HepG2 (cell line): ENCODE measurements around the gene NSUN6. TPM values are rescaled to one million over a fixed set of nuclear protein-coding genes. Genes with fewer than 3 reads are reported as not detected.

Experiments used
- ATRX ChIP-seq: sonication (generic); formaldehyde crosslinking; IDR thresholded peaks from 2 replicates; pipeline ENCODE4 v1.4.0; 2020; ENCODE audit warnings: missing genetic modification reagents, borderline replicate concordance
- ESRRA ChIP-seq: sonication (generic); formaldehyde crosslinking; IDR thresholded peaks from 2 replicates; pipeline ENCODE4 v1.5.1; 2020; ENCODE audit warnings: mild to moderate bottlenecking, low read depth, missing genetic modification reagents
- HIVEP1 ChIP-seq: sonication (generic); formaldehyde crosslinking; IDR thresholded peaks from 2 replicates; pipeline ENCODE4 v1.4.0; 2020; ENCODE audit warnings: mild to moderate bottlenecking, missing genetic modification reagents
- KLF15 ChIP-seq: sonication (generic); formaldehyde crosslinking; IDR thresholded peaks from 2 replicates; pipeline ENCODE4 v1.8.1; 2023; ENCODE audit warnings: borderline replicate concordance, mild to moderate bottlenecking, inconsistent platforms, missing genetic modification reagents, mixed read lengths
- KLF6 ChIP-seq: IDR thresholded peaks from 2 replicates; pipeline ENCODE4 v1.8.0; 2016; ENCODE audit warnings: missing biosample characterization, missing genetic modification reagents
- MTA3 ChIP-seq: sonication (generic); formaldehyde crosslinking; IDR thresholded peaks from 2 replicates; pipeline ENCODE4 v1.4.0; 2020; ENCODE audit warnings: missing genetic modification reagents
- NCOR1 ChIP-seq: fragments of 200-600 bp; sonication (generic); IDR thresholded peaks from 2 replicates; pipeline ENCODE4 v1.7.0; 2017; ENCODE audit warnings: antibody characterized with exemption, low read length, borderline replicate concordance
- NFIB ChIP-seq: sonication (generic); formaldehyde crosslinking; IDR thresholded peaks from 2 replicates; pipeline ENCODE4 v1.9.0; 2021; ENCODE audit warnings: missing genetic modification reagents, mild to moderate bottlenecking, borderline replicate concordance
- PLRG1 ChIP-seq: fragments of 450-650 bp; conservative IDR thresholded peaks from 2 replicates; pipeline ENCODE4 v1.6.1; 2016
- RBM22 ChIP-seq: fragments of 200-400 bp; formaldehyde crosslinking; optimal IDR thresholded peaks from 2 replicates; pipeline ENCODE3; 2017; ENCODE audit warnings: mild to moderate bottlenecking, low read length, moderate library complexity
- ZNF136 ChIP-seq: sonication (generic); formaldehyde crosslinking; IDR thresholded peaks from 2 replicates; pipeline ENCODE4 v1.8.1; 2022; ENCODE audit warnings: low read depth, mild to moderate bottlenecking, moderate library complexity, missing genetic modification reagents
- ZNF44 ChIP-seq: sonication (generic); formaldehyde crosslinking; IDR thresholded peaks from 2 replicates; pipeline ENCODE4 v1.5.1; 2020; ENCODE audit warnings: mild to moderate bottlenecking, missing genetic modification reagents
- ZNF510 ChIP-seq: sonication (generic); formaldehyde crosslinking; IDR thresholded peaks from 2 replicates; pipeline ENCODE4 v1.4.0; 2020; ENCODE audit warnings: low read depth, mild to moderate bottlenecking, missing genetic modification reagents
- ZNF570 ChIP-seq: sonication (generic); formaldehyde crosslinking; IDR thresholded peaks from 2 replicates; pipeline ENCODE4 v1.4.0; 2020; ENCODE audit warnings: mild to moderate bottlenecking, missing genetic modification reagents, borderline replicate concordance
- ZNF772 ChIP-seq: sonication (generic); formaldehyde crosslinking; IDR thresholded peaks from 2 replicates; pipeline ENCODE4 v1.5.0; 2020; ENCODE audit warnings: mild to moderate bottlenecking, missing genetic modification reagents
- polyA plus RNA-seq, 8 experiments: library from polyadenylated mRNA; depleted of rRNA in 3 of 8; stranded (reverse) in 7 of 8; unstranded in 1 of 8; fragments of >200 nt; fragmentation: Illumina TruSeq in 4 of 8; extraction: Trizol in 4 of 8; gene quantifications; 2 replicates each; pipeline versions ENCODE4 v1.2.1 to v1.2.3, GENCODE V29; 2011 to 2016; ENCODE audit warnings: low read depth in 4 of 8, missing spikeins in 1 of 8, mixed read lengths in 1 of 8; ENCODE audit not compliant: insufficient read depth in 1 of 8
- total RNA-seq, 5 experiments: library from RNA; depleted of rRNA; stranded (reverse); fragments of >200 nt; fragmentation: Illumina TruSeq; extraction: Trizol; gene quantifications; 2 replicates each; pipeline ENCODE4 v1.2.3, GENCODE V29; 2016; ENCODE audit warnings: low read depth in 1 of 5
- TF ChIP-seq, protein P1 (sequence below): sonication (generic); formaldehyde crosslinking; IDR thresholded peaks from 2 replicates; pipeline ENCODE4 v1.8.1; 2022; ENCODE audit warnings: mild to moderate bottlenecking, missing genetic modification reagents
- TF ChIP-seq, protein P2 (sequence below): sonication (generic); formaldehyde crosslinking; IDR thresholded peaks from 2 replicates; pipeline ENCODE4 v1.5.1; 2020; ENCODE audit warnings: missing genetic modification reagents, mild to moderate bottlenecking, borderline replicate concordance
- TF ChIP-seq, protein P3 (sequence below): sonication (generic); formaldehyde crosslinking; IDR thresholded peaks from 2 replicates; pipeline ENCODE4 v1.5.1; 2020; ENCODE audit warnings: missing genetic modification reagents, mild to moderate bottlenecking, borderline replicate concordance
- TF ChIP-seq, protein P4 (sequence below): sonication (generic); formaldehyde crosslinking; IDR thresholded peaks from 2 replicates; pipeline ENCODE4 v1.8.0; 2022; ENCODE audit warnings: missing genetic modification reagents, mild to moderate bottlenecking, borderline replicate concordance
- TF ChIP-seq, protein P5 (sequence below): sonication (generic); formaldehyde crosslinking; IDR thresholded peaks from 2 replicates; pipeline ENCODE4 v1.4.0; 2020; ENCODE audit warnings: missing genetic modification reagents
- TF ChIP-seq, protein P6 (sequence below): fragments of 450-650 bp; IDR thresholded peaks from 2 replicates; pipeline ENCODE4 v1.6.1; 2017; ENCODE audit warnings: mild to moderate bottlenecking

NSUN6 gene
- total and polyA plus RNA-seq, 2 of the 13 experiments (the other 11 are each of a cell fraction or from before 2014, with no cell fraction given) = 17.2 to 19.3 TPM

DNA sequence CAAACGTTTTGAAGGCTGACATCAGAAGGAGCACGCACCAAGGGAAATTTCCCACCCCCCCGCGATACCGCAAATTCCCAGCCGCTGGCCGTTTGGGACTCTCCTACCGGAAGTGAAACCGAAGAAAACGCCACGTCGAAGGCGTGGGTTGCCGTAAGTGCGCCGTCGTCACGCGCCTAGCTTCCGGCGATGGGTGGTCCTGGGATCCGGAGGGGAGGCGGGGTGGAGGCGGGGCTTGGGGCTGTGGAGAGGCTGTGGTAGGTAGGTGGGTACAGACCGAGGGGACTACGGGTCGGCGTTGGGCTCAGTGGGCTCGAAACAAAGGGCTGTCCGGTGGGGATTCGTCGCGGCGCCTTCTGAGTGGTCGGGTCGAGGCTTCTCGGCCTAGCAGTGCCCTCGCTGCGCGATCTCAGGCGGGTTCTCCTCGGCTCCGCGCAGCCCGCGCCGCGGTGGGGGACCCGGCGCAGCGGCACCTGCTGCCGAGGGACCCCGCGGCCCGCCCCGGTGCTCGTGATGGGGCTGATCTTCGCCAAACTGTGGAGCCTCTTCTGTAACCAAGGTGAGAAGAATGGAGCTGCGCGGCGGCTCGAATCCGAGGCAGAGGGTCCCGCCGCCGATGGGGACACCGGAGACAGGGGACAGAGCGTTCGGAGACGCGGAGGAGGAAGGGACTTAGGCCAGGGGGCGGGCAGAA lies 7.9 kb upstream of the NSUN6 start, which contains the start of gene ARL5B (continued):
- TF ChIP-seq NFIB (CRISPR knock-in tag) = no peak
- no peak for TF ChIP-seq PLRG1
- TF ChIP-seq ZNF44 (CRISPR knock-in tag) = no peak
- TF ChIP-seq, protein P1, sequence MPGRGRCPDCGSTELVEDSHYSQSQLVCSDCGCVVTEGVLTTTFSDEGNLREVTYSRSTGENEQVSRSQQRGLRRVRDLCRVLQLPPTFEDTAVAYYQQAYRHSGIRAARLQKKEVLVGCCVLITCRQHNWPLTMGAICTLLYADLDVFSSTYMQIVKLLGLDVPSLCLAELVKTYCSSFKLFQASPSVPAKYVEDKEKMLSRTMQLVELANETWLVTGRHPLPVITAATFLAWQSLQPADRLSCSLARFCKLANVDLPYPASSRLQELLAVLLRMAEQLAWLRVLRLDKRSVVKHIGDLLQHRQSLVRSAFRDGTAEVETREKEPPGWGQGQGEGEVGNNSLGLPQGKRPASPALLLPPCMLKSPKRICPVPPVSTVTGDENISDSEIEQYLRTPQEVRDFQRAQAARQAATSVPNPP = no peak
- TF ChIP-seq KLF6 = peak; percentile 79
- TF ChIP-seq, protein P2, sequence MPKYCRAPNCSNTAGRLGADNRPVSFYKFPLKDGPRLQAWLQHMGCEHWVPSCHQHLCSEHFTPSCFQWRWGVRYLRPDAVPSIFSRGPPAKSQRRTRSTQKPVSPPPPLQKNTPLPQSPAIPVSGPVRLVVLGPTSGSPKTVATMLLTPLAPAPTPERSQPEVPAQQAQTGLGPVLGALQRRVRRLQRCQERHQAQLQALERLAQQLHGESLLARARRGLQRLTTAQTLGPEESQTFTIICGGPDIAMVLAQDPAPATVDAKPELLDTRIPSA (CRISPR knock-in tag) = peak; percentile 83; the same call in 1 of the 2 replicates
- TF ChIP-seq KLF15 (CRISPR knock-in tag) = no peak
- no peak; the same call in 1 of the 2 replicates for TF ChIP-seq ZNF136 (CRISPR knock-in tag)
- TF ChIP-seq, protein P3, sequence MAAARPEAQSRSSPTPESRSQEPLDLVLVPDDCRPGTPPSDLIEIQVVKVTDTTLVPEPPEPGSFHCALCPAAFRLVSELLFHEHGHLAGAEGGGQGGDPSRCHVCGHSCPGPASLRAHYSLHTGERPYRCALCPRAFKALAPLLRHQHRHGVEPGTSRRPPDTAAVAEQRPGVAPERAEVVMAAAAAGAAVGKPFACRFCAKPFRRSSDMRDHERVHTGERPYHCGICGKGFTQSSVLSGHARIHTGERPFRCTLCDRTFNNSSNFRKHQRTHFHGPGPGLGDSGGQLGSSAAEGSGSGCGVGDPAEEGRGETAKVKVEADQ (CRISPR knock-in tag) = no peak
- TF ChIP-seq ZNF570 (CRISPR knock-in tag) = no peak
- TF ChIP-seq NCOR1 = peak; percentile 24; the same call in 1 of the 2 replicates
- TF ChIP-seq, protein P4, sequence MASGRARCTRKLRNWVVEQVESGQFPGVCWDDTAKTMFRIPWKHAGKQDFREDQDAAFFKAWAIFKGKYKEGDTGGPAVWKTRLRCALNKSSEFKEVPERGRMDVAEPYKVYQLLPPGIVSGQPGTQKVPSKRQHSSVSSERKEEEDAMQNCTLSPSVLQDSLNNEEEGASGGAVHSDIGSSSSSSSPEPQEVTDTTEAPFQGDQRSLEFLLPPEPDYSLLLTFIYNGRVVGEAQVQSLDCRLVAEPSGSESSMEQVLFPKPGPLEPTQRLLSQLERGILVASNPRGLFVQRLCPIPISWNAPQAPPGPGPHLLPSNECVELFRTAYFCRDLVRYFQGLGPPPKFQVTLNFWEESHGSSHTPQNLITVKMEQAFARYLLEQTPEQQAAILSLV (CRISPR knock-in tag) = no peak; the same call in 1 of the 2 replicates
- no peak for TF ChIP-seq RBM22
- TF ChIP-seq MTA3 (CRISPR knock-in tag) = no peak
- TF ChIP-seq HIVEP1 (CRISPR knock-in tag) = peak; percentile 61; the same call in 1 of the 2 replicates
- TF ChIP-seq ZNF772 (CRISPR knock-in tag) = peak; percentile 84
- TF ChIP-seq, protein P5, sequence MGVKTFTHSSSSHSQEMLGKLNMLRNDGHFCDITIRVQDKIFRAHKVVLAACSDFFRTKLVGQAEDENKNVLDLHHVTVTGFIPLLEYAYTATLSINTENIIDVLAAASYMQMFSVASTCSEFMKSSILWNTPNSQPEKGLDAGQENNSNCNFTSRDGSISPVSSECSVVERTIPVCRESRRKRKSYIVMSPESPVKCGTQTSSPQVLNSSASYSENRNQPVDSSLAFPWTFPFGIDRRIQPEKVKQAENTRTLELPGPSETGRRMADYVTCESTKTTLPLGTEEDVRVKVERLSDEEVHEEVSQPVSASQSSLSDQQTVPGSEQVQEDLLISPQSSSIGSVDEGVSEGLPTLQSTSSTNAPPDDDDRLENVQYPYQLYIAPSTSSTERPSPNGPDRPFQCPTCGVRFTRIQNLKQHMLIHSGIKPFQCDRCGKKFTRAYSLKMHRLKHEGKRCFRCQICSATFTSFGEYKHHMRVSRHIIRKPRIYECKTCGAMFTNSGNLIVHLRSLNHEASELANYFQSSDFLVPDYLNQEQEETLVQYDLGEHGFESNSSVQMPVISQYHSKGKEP (CRISPR knock-in tag) = no peak
- TF ChIP-seq ZNF510 = no peak
- no peak for TF ChIP-seq ATRX (CRISPR knock-in tag)
- TF ChIP-seq, protein P6, sequence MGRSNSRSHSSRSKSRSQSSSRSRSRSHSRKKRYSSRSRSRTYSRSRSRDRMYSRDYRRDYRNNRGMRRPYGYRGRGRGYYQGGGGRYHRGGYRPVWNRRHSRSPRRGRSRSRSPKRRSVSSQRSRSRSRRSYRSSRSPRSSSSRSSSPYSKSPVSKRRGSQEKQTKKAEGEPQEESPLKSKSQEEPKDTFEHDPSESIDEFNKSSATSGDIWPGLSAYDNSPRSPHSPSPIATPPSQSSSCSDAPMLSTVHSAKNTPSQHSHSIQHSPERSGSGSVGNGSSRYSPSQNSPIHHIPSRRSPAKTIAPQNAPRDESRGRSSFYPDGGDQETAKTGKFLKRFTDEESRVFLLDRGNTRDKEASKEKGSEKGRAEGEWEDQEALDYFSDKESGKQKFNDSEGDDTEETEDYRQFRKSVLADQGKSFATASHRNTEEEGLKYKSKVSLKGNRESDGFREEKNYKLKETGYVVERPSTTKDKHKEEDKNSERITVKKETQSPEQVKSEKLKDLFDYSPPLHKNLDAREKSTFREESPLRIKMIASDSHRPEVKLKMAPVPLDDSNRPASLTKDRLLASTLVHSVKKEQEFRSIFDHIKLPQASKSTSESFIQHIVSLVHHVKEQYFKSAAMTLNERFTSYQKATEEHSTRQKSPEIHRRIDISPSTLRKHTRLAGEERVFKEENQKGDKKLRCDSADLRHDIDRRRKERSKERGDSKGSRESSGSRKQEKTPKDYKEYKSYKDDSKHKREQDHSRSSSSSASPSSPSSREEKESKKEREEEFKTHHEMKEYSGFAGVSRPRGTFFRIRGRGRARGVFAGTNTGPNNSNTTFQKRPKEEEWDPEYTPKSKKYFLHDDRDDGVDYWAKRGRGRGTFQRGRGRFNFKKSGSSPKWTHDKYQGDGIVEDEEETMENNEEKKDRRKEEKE = no peak
- TF ChIP-seq ESRRA (CRISPR knock-in tag) = no peak; the same call in 1 of the 2 replicates
